ENCODE results near the gene EIF4G3.

Gene EIF4G3

DNA sequence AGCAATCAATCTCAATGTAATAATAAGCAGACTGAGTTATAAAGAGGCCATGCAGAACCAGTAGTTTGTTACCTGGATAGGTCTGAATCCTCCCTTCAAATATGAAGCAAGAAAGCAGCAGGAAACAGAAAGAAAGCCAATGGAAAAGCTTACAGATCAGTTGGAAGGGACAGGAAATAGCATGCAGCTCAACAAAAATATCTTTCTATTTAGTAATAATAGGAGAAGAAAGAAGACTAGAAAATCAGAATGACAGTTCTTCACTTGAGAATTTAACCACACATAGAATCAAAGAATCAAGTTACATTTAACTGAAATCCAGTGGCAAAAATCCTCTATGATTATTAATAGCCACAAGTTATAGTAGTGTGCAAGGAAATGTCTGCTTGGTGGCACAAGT lies 194.4 kb downstream of the EIF4G3 start:
- no peak for ATAC-seq
- Mint-ChIP-seq H3K4me3 (no peak overlapping the region), H3K27me3 (no peaks in the 10 kb centered on the region), H3K36me3 (peaks cover 26% of the 10 kb centered on the region), H3K4me1 (no peaks in the 10 kb centered on the region), H3K27ac (no peak overlapping the region), H3K9me3 (no peaks in the 10 kb centered on the region)

DNA sequence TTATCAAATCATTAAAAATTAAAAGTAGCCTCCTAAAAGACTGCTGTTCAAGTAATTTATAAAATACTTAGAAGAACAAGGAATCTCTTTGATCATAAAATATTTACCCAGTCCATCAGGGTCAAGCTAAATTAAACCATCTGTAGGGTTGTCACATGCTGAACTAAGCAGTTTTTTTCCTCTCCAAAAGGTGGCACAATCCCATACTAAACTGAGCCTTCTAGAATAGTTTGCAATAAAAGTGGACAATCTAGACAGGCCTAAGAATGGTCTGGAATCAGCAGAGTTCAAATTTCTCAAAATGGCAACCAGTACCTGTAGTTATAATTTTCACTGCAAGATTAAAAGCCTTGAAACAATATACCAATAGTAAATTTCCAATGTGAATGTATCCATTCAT lies 194.8 kb downstream of the EIF4G3 start:
- no peaks in the 10 kb centered on the region for H3K27me3 Mint-ChIP-seq
- no peak overlapping the region for H3K27ac Mint-ChIP-seq
- no peaks in the 10 kb centered on the region for H3K9me3 Mint-ChIP-seq
- no peaks in the 10 kb centered on the region for H3K4me1 Mint-ChIP-seq
- no peak overlapping the region for H3K4me3 Mint-ChIP-seq
- peaks cover 26% of the 10 kb centered on the region for H3K36me3 Mint-ChIP-seq
- ATAC-seq = no peak

DNA sequence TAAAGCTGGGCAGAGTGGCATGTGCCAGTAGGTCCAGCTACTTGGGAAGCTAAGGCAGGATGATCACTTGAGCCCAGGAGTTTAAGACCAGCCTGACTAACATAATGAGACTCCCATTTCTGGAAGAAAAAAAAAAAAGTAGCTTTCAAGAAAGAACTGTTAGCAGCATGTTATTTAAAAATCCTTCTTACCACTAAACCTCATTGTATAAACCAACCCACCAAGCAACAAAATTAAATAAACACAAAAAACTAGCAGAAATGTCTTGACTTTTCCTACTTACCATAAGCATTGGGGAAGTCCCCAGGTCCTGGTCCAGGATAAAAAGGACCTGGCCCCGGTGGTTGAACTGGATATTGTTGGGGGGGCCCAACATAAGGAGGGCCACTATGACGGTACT lies 196.6 kb downstream of the EIF4G3 start:
- no peak for ATAC-seq
- Mint-ChIP-seq H3K27ac (no peak overlapping the region), H3K27me3 (no peaks in the 10 kb centered on the region), H3K9me3 (no peaks in the 10 kb centered on the region), H3K36me3 (peaks cover 16% of the 10 kb centered on the region), H3K4me3 (no peak overlapping the region), H3K4me1 (no peaks in the 10 kb centered on the region)

DNA sequence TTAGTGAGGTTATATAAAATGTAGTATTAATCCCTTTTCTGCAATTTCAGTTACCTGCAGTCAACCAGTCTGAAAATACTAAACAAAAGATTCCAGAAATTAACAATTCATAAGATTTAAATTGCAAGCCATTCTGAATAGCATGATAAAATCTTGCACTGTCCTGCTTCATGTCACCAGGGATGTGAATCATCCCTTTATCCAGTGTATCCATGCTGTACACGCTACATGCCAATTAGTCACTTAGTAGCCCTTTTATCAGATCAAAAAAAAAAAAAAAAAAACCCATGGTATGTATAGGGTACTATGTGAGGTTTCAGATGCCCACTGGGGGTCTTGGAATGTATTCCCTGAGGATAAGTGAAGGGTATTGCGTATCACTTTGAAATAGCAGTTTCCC lies 198.3 kb downstream of the EIF4G3 start:
- Mint-ChIP-seq H3K4me3 (no peak overlapping the region), H3K9me3 (no peaks in the 10 kb centered on the region), H3K4me1 (no peaks in the 10 kb centered on the region), H3K36me3 (peaks cover 29% of the 10 kb centered on the region), H3K27me3 (no peaks in the 10 kb centered on the region), H3K27ac (no peak overlapping the region)
- no peak for ATAC-seq

DNA sequence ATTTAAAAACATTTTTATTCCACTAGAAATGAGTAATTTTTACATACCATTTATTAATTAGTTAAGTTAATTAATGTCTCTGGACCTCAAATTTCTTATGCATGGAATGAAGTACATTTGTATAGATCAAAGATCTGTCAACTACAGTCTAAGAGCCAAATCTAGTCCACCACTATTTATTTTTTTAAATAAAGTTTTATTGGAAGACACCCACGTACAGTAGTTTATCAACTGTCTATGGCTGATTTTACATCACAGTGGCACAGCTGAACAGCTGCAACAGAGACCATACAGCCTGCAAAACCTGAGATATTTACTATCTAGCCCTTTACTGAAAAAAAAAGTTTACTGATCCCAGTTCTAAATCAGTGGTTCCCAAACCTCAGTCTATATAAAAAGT lies 201.0 kb downstream of the EIF4G3 start:
- Mint-ChIP-seq H3K9me3 (no peaks in the 10 kb centered on the region), H3K27me3 (no peaks in the 10 kb centered on the region), H3K36me3 (peaks cover 38% of the 10 kb centered on the region), H3K27ac (no peak overlapping the region), H3K4me1 (no peaks in the 10 kb centered on the region), H3K4me3 (no peak overlapping the region)
- ATAC-seq = no peak

DNA sequence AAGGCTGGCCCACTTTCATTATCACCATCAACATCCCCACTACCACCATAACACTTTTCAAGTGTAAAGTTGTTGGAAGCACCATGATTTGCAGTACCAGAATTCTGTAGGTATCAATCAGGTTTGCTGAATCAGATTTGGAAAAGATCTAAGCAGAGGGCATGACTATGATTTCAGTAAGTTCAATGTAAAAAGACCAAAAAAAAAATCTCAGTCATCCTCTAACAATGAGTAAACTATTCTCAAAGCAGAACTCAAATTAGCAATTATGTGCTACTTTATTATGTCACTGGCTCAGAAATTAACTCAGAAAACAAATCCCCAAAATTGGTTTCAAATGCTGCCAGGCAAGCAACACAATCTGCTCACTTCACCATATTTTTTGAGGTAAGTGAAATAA lies 201.7 kb downstream of the EIF4G3 start:
- Mint-ChIP-seq H3K27ac (no peak overlapping the region), H3K36me3 (peaks cover 31% of the 10 kb centered on the region), H3K9me3 (no peaks in the 10 kb centered on the region), H3K4me3 (no peak overlapping the region), H3K4me1 (no peaks in the 10 kb centered on the region), H3K27me3 (no peaks in the 10 kb centered on the region)
- ATAC-seq = no peak

DNA sequence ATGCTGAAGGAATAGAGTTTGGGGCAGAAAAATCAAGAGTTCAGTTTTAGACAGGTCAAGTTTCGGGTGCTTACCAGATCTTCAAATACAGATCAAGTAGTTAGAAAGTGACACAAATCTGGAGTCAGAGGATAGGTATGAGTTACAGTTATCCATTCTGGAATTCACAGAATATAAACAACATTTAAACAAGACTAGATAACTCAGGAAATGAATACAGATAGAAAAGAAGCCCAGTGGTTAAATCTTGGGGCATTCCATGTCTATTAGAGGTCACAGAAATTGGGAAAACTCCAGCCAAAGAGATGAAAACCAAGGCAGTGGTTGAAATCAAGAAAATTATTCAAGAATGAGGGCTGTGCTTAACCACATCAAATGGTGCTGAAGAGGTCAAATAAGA lies 202.6 kb downstream of the EIF4G3 start:
- H3K4me3 Mint-ChIP-seq = no peak overlapping the region

DNA sequence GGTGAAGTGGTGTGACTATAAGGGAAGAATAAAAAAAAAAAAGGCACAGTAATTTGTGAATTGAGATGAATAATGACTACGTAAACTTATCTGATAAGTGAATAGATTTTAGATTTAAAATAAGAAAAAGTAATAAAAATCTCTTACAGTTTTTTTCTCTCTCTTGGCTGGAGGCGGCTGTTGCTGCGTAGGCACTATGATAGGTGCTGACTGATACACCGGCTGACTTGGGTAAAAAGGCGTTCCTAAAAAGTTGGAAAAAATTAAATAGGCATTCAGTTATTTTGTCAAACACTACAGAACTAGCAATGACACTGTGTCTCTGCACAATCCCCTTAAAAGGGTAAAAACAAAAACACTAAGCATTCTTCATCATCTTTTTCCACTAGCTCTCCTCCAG lies 203.8 kb downstream of the EIF4G3 start:
- H3K27ac Mint-ChIP-seq = no peak overlapping the region
- ATAC-seq = no peak
- no peak overlapping the region for H3K4me3 Mint-ChIP-seq
- H3K27me3 Mint-ChIP-seq = no peaks in the 10 kb centered on the region
- H3K36me3 Mint-ChIP-seq = peaks cover 28% of the 10 kb centered on the region
- no peaks in the 10 kb centered on the region for H3K9me3 Mint-ChIP-seq
- H3K4me1 Mint-ChIP-seq = no peaks in the 10 kb centered on the region

More for the DNA sequence above, 202.6 kb downstream of the EIF4G3 start:
- Mint-ChIP-seq H3K27me3 (no peaks in the 10 kb centered on the region), H3K36me3 (peaks cover 28% of the 10 kb centered on the region), H3K9me3 (no peaks in the 10 kb centered on the region), H3K27ac (no peak overlapping the region), H3K4me1 (no peaks in the 10 kb centered on the region)
- no peak for ATAC-seq

DNA sequence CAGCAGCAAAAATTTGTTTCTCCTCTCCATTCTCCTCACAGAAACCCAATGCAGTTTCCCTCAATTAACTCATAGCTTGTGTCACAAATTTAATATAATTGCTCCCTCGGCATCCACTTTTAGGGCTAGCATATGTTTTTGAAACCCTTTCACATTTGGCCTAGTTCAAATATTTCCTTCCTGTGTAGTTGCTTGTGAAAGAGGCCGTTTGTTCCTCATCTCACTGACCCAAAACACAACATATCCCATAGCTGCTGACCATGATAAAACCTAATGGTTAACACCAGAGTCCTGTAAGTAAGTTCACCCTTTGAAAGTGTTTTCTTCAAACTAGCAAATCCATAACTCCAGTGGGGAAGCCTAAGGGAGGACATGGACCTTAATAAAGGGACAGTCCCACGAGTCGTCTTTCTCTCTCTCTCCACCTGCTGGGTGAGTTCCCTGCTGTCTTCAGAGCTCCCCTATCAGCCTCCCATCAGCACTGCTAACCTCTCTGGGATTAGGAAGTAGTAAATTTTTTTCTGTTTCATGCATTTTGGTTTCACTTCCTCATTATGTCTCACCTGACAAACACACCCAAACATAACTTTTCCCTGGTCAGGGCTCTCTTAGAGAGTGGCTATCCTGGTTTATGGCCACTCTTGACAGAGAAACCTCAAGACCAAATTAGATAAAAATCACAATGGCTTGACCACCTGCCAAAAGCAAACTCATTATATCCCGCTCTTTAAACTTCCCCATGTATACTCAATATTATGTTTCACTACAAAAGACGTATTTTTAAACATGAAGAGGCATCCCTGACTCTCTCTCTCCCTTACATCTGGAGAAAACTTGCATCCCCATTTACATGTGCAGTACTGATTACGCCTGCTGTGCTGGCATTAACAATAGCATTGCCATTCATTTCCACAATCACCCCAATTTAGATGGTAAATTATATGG lies 211.9 kb downstream of the EIF4G3 start:
- H3K4me1 Mint-ChIP-seq = peaks cover 29% of the 10 kb centered on the region
- peaks cover 2% of the 10 kb centered on the region for H3K36me3 Mint-ChIP-seq
- peak; percentile 92 for ATAC-seq
- peak overlapping the region; percentile 4 for H3K4me3 Mint-ChIP-seq
- H3K27ac Mint-ChIP-seq = peak overlapping the region; percentile 26
- H3K27me3 Mint-ChIP-seq = no peaks in the 10 kb centered on the region
- H3K9me3 Mint-ChIP-seq = no peaks in the 10 kb centered on the region

DNA sequence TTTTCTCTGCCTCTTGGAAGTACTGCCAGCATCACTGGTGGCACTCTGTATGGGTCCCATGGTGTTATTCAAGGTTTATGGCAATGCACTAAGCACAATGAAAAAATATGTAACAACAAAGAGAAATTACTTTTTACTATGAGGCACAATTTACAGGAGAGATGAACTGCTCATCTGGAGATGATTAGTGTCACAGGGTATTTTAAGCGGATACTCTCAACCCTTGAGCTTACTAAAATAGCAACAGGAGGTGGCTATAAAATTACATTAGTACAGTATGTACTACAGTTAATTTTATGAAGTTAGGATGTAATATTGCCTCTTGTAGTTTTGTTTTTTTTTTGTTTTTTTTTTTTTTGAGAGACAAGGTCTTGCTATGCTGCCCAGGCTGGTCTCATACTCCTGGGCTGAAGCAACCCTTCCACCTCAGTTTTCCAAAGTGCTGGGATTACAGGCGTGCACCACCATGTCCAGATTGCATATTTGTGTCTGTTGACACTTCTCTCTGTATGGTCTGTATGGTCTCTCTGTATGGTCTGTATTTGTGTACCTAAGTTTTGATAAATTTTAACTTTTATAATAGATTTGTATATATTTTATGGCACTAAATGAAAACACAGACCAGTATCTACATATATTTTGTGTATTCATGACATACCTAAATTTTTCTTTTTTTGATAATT lies 214.0 kb downstream of the EIF4G3 start:
- no peak for ATAC-seq
- H3K27ac Mint-ChIP-seq = no peak overlapping the region
- no peaks in the 10 kb centered on the region for H3K9me3 Mint-ChIP-seq
- no peak overlapping the region for H3K4me3 Mint-ChIP-seq
- peaks cover 23% of the 10 kb centered on the region for H3K36me3 Mint-ChIP-seq
- no peaks in the 10 kb centered on the region for H3K27me3 Mint-ChIP-seq
- H3K4me1 Mint-ChIP-seq = peaks cover 42% of the 10 kb centered on the region

DNA sequence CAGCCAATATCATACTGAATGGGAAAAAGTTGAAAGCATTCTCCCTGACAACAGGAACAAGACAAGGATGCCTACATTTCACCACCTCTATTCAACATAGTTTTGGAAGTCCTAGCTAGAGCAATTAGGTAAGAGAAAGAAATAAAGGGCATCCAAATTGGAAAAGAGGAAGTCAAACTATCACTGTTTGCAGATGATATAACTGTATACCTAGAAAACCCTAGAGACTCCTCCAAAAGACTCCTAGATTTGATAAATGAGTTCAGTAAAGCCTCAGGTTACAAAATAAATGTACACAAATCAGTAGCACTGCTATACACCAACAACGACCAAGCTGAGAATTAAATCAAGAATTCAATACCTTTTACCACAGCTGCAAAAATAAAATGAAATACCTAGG lies 218.3 kb downstream of the EIF4G3 start:
- H3K9me3 Mint-ChIP-seq = no peaks in the 10 kb centered on the region
- H3K36me3 Mint-ChIP-seq = peaks cover 50% of the 10 kb centered on the region
- H3K4me3 Mint-ChIP-seq = no peak overlapping the region
- no peak overlapping the region for H3K27ac Mint-ChIP-seq
- H3K27me3 Mint-ChIP-seq = no peaks in the 10 kb centered on the region
- H3K4me1 Mint-ChIP-seq = peaks cover 22% of the 10 kb centered on the region
- ATAC-seq = no peak

DNA sequence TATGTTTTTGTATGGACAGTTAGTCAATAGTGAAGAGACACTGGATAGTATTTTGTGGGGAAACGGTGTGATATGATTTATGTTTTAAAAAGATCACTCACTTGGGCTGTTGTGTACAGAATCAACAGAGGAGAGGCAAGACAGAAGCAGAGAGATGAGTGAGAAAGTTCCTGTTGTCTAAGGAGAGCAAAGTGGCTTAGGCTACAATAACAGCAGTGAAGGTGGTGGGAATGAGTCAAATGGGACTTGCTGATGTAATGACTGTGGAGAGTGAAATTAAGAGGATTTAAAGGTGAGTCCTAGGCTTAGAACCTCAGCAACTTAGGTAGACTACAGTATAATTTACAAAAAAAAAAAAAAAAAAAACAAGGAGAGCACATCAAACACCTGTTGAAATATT lies 220.4 kb downstream of the EIF4G3 start:
- Mint-ChIP-seq H3K27ac (no peak overlapping the region), H3K9me3 (no peaks in the 10 kb centered on the region), H3K36me3 (peaks cover 50% of the 10 kb centered on the region), H3K27me3 (no peaks in the 10 kb centered on the region), H3K4me3 (no peak overlapping the region), H3K4me1 (peaks cover 22% of the 10 kb centered on the region)
- ATAC-seq = no peak

DNA sequence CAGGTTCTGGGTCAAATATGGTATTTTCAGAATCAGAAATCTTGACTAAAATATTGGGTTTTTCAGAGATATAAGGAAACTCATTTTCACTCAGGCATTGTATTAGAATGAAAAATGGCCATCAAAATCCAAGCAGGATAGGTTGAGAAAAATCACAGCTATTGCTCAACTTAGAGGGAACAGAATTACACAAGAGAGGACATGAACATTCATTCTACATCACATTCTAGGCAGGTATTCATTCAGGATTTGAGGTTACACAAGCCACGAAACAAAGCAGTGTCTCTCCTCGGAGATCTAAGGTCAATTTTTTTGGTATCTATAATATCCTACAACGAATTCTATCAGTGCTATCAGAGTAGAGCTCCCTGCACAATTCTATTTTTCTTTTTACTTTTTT lies 226.0 kb downstream of the EIF4G3 start:
- peaks cover 41% of the 10 kb centered on the region for H3K36me3 Mint-ChIP-seq
- peaks cover 7% of the 10 kb centered on the region for H3K4me1 Mint-ChIP-seq
- ATAC-seq = no peak
- no peak overlapping the region for H3K4me3 Mint-ChIP-seq
- no peaks in the 10 kb centered on the region for H3K9me3 Mint-ChIP-seq
- H3K27me3 Mint-ChIP-seq = no peaks in the 10 kb centered on the region
- H3K27ac Mint-ChIP-seq = no peak overlapping the region

DNA sequence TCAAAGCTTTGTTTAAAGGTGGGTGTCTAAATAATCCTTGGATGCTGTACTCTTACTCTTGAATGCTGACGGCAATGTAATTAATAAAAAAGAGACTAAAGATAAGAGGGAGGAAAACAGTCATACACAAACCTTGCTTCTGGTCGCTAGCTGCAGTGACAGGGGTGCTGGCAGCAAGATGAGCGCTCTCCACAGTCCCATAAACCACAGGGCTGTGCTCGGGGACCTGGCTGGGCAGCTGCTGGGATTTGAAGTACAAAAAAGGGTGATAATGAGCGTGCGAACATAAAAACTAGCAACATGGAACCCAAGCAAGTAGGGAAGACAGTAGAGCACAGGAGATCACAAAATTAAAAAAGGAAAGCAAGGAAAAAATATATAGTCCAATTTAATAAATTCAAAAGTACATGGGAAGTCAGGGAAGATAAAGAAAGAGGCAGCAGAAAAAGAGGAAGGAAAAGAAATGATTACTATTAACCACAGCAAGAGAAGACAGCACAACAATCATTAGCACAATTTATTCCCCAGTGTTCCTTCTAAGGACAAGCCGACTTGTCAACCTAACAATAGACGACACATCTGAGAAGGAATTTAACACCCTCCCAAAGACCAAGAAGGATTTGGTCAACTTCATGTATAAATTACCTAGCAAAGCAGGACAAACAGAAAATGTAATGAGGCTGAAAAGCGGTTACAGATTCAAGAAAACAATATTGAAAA lies 226.7 kb downstream of the EIF4G3 start:
- no peak for ATAC-seq
- Mint-ChIP-seq H3K27ac (no peak overlapping the region), H3K4me1 (peaks cover 7% of the 10 kb centered on the region), H3K36me3 (peaks cover 35% of the 10 kb centered on the region), H3K9me3 (no peaks in the 10 kb centered on the region), H3K27me3 (no peaks in the 10 kb centered on the region), H3K4me3 (no peak overlapping the region)

DNA sequence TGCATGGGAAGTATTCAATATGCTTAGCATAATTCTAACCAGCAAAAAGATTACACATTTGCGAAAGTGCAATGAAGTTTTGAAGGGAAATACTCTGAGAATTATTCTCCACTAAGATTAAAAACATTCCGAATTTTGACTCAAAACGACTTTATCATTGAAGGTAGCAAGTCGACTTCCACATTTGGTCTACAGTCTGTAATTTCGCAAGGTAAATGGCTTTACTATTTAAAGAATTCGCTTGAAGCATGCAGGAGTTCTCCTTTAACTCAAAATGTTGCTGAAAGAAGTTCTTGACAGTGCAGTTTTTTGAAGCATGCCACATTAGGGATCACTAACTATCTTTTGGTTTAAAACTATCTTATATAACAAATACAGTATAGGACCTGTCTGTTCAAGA lies 228.6 kb downstream of the EIF4G3 start:
- peaks cover 36% of the 10 kb centered on the region for H3K36me3 Mint-ChIP-seq
- H3K27me3 Mint-ChIP-seq = no peaks in the 10 kb centered on the region
- H3K27ac Mint-ChIP-seq = no peak overlapping the region
- peaks cover 7% of the 10 kb centered on the region for H3K4me1 Mint-ChIP-seq
- no peaks in the 10 kb centered on the region for H3K9me3 Mint-ChIP-seq
- H3K4me3 Mint-ChIP-seq = no peak overlapping the region
- no peak for ATAC-seq
